GM12865 (cell line): ENCODE measurements around the gene GOLGA3.

Experiments
- DNase-seq: peaks from one replicate; pipeline ENCODE4 v3.0.0; 2010; ENCODE audit warnings: low read depth
- H3K4me3 ChIP-seq: 2 replicates; pipeline ENCODE4 v1.5.1; 2011; ENCODE audit warnings: mild to moderate bottlenecking, low read depth, low read length, control low read depth
- CTCF ChIP-seq: IDR thresholded peaks from 2 replicates; pipeline ENCODE4 v1.5.1; 2011; ENCODE audit warnings: low read length, control low read depth, low read depth, inconsistent platforms; ENCODE audit not compliant: insufficient read depth; ENCODE audit errors: missing control alignments

Gene GOLGA3

GRCh38 chr12:132740652-132741051 lies 88.0 kb downstream of the GOLGA3 start:
- DNase-seq: no peak
- no peak for TF ChIP-seq CTCF
- H3K4me3 ChIP-seq: no peak overlapping the region

GRCh38 chr12:132740313-132740646 lies 88.4 kb downstream of the GOLGA3 start:
- TF ChIP-seq CTCF: no peak
- DNase-seq: no peak
- no peak overlapping the region for H3K4me3 ChIP-seq

GRCh38 chr12:132739600-132740312 lies 88.9 kb downstream of the GOLGA3 start:
- DNase-seq: no peak
- TF ChIP-seq CTCF: no peak

GRCh38 chr12:132736913-132737312 lies 91.8 kb downstream of the GOLGA3 start:
- H3K4me3 ChIP-seq: no peak overlapping the region
- TF ChIP-seq CTCF: no peak
- no peak for DNase-seq

More at GRCh38 chr12:132739600-132740312, 88.9 kb downstream of the GOLGA3 start:
- no peak overlapping the region for H3K4me3 ChIP-seq

GRCh38 chr12:132736378-132736777 lies 92.3 kb downstream of the GOLGA3 start:
- no peak overlapping the region for H3K4me3 ChIP-seq
- no peak for TF ChIP-seq CTCF
- DNase-seq: no peak

- no peak for DNase-seq
- TF ChIP-seq CTCF: no peak
- H3K4me3 ChIP-seq: no peak overlapping the region
These were observed 93.2 kb downstream of the GOLGA3 start for GRCh38 chr12:132735496-132735895.

- no peak for TF ChIP-seq CTCF
- H3K4me3 ChIP-seq: no peak overlapping the region
- DNase-seq: no peak
These were observed 94.5 kb downstream of the GOLGA3 start for GRCh38 chr12:132734206-132734605.
